SK-N-SH (cell line): ENCODE measurements around the gene FAM156B.

Source experiments
- CTCF ChIP-seq: fragments of 200-600 bp; sonication (generic); IDR thresholded peaks from 2 replicates; pipeline ENCODE4 v1.6.1; 2017; ENCODE audit warnings: antibody characterized with exemption, mild to moderate bottlenecking, moderate library complexity
- FOXM1 ChIP-seq: IDR thresholded peaks from 2 replicates; pipeline ENCODE4 v1.4.0; 2012; ENCODE audit warnings: low read depth, mild to moderate bottlenecking
- JUND ChIP-seq: IDR thresholded peaks from 2 replicates; pipeline ENCODE4 v1.4.0; 2012
- POLR2AphosphoS5 ChIP-seq: IDR thresholded peaks from 2 replicates; pipeline ENCODE4 v1.6.1; 2012; ENCODE audit warnings: low read depth, low read length
- RAD21 ChIP-seq: IDR thresholded peaks from 2 replicates; pipeline ENCODE4 v1.6.1; 2012; ENCODE audit warnings: mild to moderate bottlenecking, low read length
- SIN3A ChIP-seq: IDR thresholded peaks from 2 replicates; pipeline ENCODE4 v1.6.1; 2012; ENCODE audit warnings: low read depth, mild to moderate bottlenecking, low read length, moderate library complexity, borderline replicate concordance

- TF ChIP-seq FOXM1 (no peak), SIN3A (no peak), RAD21 (no peak), CTCF (no peak), JUND (no peak), POLR2AphosphoS5 (no peak)
Observed at GRCh38 chrX:52852110-52852860, 44.8 kb upstream of the FAM156B start.
